Gastrocnemius medialis (tissue), 4 donors: ENCODE data around the gene PLP2. TPM values are rescaled to one million over a fixed set of nuclear protein-coding genes. Genes with fewer than 3 reads are reported as not detected.

ENCODE experiments used
- ATAC-seq, 2 donors: fragments of 150-250 bp; one replicate each; pipeline ENCODE4 v1.9.1; 2016
- DNase-seq, 2 donors: peaks; one replicate each; pipeline ENCODE4 v3.0.0-alpha.2; 2019
- H3K27ac ChIP-seq, 4 donors: fragments of 200-600 bp; sonication (generic); 1 replicate in 1 of 4; 2 replicates in 3 of 4; pipeline ENCODE4 v1.5.1; 2016 to 2018; ENCODE audit warnings: mild to moderate bottlenecking in 2 of 4, moderate library complexity in 1 of 4
- H3K27me3 ChIP-seq, 3 donors: fragments of 200-600 bp; sonication (generic) in 2 of 3; 1 replicate in 1 of 3; 2 replicates in 2 of 3; pipeline versions ENCODE4 v1.5.1 to v1.6.0; 2016 to 2019; ENCODE audit warnings: mild to moderate bottlenecking in 1 of 3, moderate library complexity in 1 of 3
- H3K36me3 ChIP-seq, 2 donors: fragments of 200-600 bp; sonication (generic) in 1 of 2; one replicate each; pipeline ENCODE4 v1.5.1; 2017 to 2018
- H3K4me1 ChIP-seq, 2 donors: fragments of 200-600 bp; sonication (generic) in 1 of 2; one replicate each; pipeline ENCODE4 v1.5.1; 2016 to 2017; ENCODE audit warnings: mild to moderate bottlenecking in 2 of 2
- H3K4me3 ChIP-seq, 4 donors: fragments of 200-600 bp; sonication (generic) in 3 of 4; 1 replicate in 1 of 4; 2 replicates in 3 of 4; pipeline ENCODE4 v1.5.1; 2016 to 2019; ENCODE audit warnings: mild to moderate bottlenecking in 2 of 4
- H3K9me3 ChIP-seq, 3 donors: fragments of 200-600 bp; sonication (generic) in 2 of 3; 1 replicate in 1 of 3; 2 replicates in 2 of 3; pipeline ENCODE4 v1.5.1; 2016 to 2019
- POLR2A ChIP-seq, 2 donors: fragments of 450-650 bp; IDR thresholded peaks; one replicate each; pipeline ENCODE4 v1.6.1; 2017; ENCODE audit warnings: antibody characterized with exemption in 2 of 2, mild to moderate bottlenecking in 2 of 2, moderate library complexity in 2 of 2
- in situ Hi-C, 4 donors: fragments of 200-750 bp; cut with MboI; loops; one replicate each; pipeline versions ENCODE4 v1.15.0 to v1.8.0; 2017; ENCODE audit warnings: low sequenced_read_pairs in 4 of 4
- intact Hi-C: fragments of 100-400 bp; cut with DNase I; formaldehyde crosslinking; loops from one replicate; pipeline ENCODE4 v1.15.1; 2023; ENCODE audit warnings: low total_unique reads
- total RNA-seq, 4 donors: library from RNA; depleted of rRNA; stranded (reverse); fragments of >200 nt; gene quantifications; one replicate each; pipeline versions ENCODE4 v1.1.0 to v1.2.3, GENCODE V29; 2016
- TF ChIP-seq, protein P1 (sequence below), 5 experiments: fragments of 450-650 bp in 3 of 5; fragments of 200-600 bp in 2 of 5; sonication (generic) in 2 of 5; IDR thresholded peaks in 4 of 5; conservative IDR thresholded peaks in 1 of 5; 1 replicate in 4 of 5; 2 replicates in 1 of 5; pipeline ENCODE4 v1.5.1; 2016 to 2019; ENCODE audit warnings: antibody characterized with exemption in 5 of 5, mild to moderate bottlenecking in 3 of 5, moderate library complexity in 3 of 5

PLP2 gene
- total RNA-seq, 4 donors from 2014 or later = 12.8 to 53.5 (median 32.5) TPM

DNA sequence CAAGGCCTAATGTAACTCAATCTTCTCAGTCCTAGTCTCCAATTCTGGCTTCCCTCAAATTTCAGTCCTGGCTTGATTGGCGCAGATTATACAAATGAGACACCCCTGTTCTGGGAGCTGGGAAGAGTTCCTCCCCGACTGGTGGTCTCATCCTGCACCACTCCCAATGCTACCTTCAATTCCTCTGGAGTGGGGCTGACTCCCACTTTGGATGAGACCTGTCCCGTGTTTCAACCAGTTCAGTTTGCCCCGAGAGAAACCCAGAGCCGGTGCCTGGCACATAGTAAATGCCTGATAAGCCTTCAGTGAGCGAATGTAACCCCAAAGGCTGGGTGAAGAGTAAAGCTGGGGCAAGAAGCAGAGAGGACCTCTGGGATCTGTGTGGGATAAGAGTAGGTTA is 32.3 kb downstream of the PLP2 start:
- Histone ChIP-seq H3K4me1 (peaks cover 2 to 3% of the 10 kb centered on the region in 2 donors), H3K9me3 (no peaks in the 10 kb centered on the region), H3K27ac (no peak overlapping the region), H3K27me3 (no peaks in the 10 kb centered on the region), H3K4me3 (no peak overlapping the region), H3K36me3 (no peaks in the 10 kb centered on the region)
- DNase-seq (no peak), ATAC-seq (no peak)
- in situ Hi-C loops = no loop called here
- TF ChIP-seq, protein P1, sequence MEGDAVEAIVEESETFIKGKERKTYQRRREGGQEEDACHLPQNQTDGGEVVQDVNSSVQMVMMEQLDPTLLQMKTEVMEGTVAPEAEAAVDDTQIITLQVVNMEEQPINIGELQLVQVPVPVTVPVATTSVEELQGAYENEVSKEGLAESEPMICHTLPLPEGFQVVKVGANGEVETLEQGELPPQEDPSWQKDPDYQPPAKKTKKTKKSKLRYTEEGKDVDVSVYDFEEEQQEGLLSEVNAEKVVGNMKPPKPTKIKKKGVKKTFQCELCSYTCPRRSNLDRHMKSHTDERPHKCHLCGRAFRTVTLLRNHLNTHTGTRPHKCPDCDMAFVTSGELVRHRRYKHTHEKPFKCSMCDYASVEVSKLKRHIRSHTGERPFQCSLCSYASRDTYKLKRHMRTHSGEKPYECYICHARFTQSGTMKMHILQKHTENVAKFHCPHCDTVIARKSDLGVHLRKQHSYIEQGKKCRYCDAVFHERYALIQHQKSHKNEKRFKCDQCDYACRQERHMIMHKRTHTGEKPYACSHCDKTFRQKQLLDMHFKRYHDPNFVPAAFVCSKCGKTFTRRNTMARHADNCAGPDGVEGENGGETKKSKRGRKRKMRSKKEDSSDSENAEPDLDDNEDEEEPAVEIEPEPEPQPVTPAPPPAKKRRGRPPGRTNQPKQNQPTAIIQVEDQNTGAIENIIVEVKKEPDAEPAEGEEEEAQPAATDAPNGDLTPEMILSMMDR (IDR thresholded peaks at IDR 0.05 in 4 of 5, conservative IDR thresholded peaks at IDR 0.05 in 1 of 5) = no peak
- TF ChIP-seq POLR2A (IDR thresholded peaks at IDR 0.05) = no peak
- intact Hi-C loops = loop anchor here (5.0 kb wide), 2 partner anchors 33 to 63 kb away; partner anchors contain the start of genes CCDC22 and PPP1R3F

DNA sequence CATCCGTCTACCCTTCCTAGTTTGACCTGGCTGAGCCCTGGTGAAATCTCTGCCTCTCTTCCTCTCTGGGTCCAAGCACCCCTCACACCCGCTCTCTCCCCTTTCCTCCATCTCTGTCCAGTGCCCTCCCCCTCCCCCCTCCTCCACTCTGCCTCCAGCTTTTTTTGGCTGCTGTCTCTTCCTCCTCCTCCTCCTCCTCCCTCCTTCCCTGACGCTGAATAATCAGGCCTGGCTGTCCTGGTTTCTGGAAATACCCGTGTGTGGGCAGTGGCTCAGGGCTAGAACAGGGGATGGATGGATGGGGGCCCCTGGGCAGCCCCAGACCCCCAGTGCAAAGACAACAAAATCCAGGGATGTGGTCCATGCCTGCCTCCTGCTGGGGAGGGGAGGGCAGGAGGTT is 33.0 kb downstream of the PLP2 start:
- in situ Hi-C loops (no loop called here), intact Hi-C loops (loop anchor here (5.0 kb wide), 2 partner anchors 33 to 63 kb away; partner anchors contain the start of genes CCDC22 and PPP1R3F)
- Histone ChIP-seq H3K27ac (no peak overlapping the region), H3K9me3 (no peaks in the 10 kb centered on the region), H3K36me3 (no peaks in the 10 kb centered on the region), H3K4me3 (no peak overlapping the region), H3K4me1 (peaks cover 2 to 3% of the 10 kb centered on the region in 2 donors), H3K27me3 (no peaks in the 10 kb centered on the region)
- DNase-seq = no peak
- TF ChIP-seq POLR2A (IDR thresholded peaks at IDR 0.05) = no peak
- TF ChIP-seq, protein P1 (IDR thresholded peaks at IDR 0.05 in 4 of 5, conservative IDR thresholded peaks at IDR 0.05 in 1 of 5) = no peak
- no peak for ATAC-seq

DNA sequence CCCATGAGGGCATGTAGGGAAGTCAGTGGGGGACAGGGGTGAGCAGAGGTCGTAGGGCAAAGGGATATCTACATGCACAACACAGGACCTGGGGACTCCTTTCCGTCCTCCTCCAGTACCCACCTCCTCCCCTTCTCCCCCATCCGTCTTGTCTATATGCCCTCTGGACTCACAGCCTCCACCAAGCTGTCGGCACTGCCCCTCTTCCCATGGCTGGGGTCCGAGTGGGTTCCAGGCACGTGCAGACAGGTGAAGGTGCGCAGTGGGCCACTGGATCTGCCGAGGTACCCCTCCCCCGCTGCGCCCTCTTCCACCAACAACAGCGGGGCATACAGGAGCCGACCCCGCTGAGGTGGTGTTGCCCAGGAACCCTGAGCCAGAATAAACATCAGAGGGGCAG is 33.7 kb downstream of the PLP2 start:
- ATAC-seq (no peak), DNase-seq (no peak)
- Histone ChIP-seq H3K9me3 (no peaks in the 10 kb centered on the region), H3K4me3 (no peak overlapping the region), H3K36me3 (no peaks in the 10 kb centered on the region), H3K27me3 (no peaks in the 10 kb centered on the region), H3K4me1 (peaks cover 0 to 3% of the 10 kb centered on the region in 2 donors), H3K27ac (no peak overlapping the region)
- intact Hi-C loops = no loop called here
- TF ChIP-seq, protein P1 (IDR thresholded peaks at IDR 0.05 in 4 of 5, conservative IDR thresholded peaks at IDR 0.05 in 1 of 5) = no peak
- no peak for TF ChIP-seq POLR2A (IDR thresholded peaks at IDR 0.05)
- in situ Hi-C loops = no loop called here

DNA sequence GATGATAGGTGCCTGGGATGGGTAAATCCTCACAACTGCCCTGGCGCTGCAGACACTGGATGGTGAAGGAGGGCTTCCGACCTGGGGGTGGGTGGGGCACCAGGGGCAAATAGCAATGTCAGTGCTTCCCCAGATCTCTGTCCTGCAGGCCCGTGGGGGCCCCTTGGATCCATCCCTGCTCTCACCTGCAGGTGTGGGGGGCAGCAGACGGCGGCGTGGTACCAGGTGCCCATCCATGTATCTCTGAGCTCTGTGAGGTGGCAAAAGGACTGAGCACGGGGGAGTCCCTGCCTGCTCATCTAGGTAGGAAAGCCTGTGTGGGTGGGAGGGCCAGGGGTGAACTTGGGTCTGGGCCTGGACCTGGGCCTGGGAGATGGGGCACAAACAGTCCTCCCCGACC is 34.8 kb downstream of the PLP2 start:
- intact Hi-C loops = no loop called here
- no peak for ATAC-seq

More for the DNA sequence above, 34.8 kb downstream of the PLP2 start:
- Histone ChIP-seq H3K4me1 (no peaks in the 10 kb centered on the region), H3K36me3 (no peaks in the 10 kb centered on the region), H3K9me3 (no peaks in the 10 kb centered on the region), H3K27ac (no peak overlapping the region), H3K27me3 (no peaks in the 10 kb centered on the region), H3K4me3 (no peak overlapping the region)
- in situ Hi-C loops = no loop called here
- no peak for DNase-seq
- TF ChIP-seq POLR2A (IDR thresholded peaks at IDR 0.05) = no peak
- TF ChIP-seq, protein P1 (IDR thresholded peaks at IDR 0.05 in 4 of 5, conservative IDR thresholded peaks at IDR 0.05 in 1 of 5) = no peak
